Tibial nerve (tissue), 3 donors: ENCODE data around the gene MTCL1.

Source experiments
- POLR2A ChIP-seq, 2 donors: fragments of 450-650 bp; IDR thresholded peaks; one replicate each; pipeline ENCODE4 v1.6.1; 2017; ENCODE audit warnings: antibody characterized with exemption in 2 of 2, mild to moderate bottlenecking in 2 of 2, moderate library complexity in 2 of 2
- TF ChIP-seq, protein P1 (sequence below), 5 experiments: fragments of 200-600 bp in 3 of 5; fragments of 450-650 bp in 2 of 5; sonication (generic) in 3 of 5; IDR thresholded peaks; one replicate each; pipeline ENCODE4 v1.5.1; 2016 to 2019; ENCODE audit warnings: antibody characterized with exemption in 5 of 5, mild to moderate bottlenecking in 3 of 5, moderate library complexity in 2 of 5

DNA sequence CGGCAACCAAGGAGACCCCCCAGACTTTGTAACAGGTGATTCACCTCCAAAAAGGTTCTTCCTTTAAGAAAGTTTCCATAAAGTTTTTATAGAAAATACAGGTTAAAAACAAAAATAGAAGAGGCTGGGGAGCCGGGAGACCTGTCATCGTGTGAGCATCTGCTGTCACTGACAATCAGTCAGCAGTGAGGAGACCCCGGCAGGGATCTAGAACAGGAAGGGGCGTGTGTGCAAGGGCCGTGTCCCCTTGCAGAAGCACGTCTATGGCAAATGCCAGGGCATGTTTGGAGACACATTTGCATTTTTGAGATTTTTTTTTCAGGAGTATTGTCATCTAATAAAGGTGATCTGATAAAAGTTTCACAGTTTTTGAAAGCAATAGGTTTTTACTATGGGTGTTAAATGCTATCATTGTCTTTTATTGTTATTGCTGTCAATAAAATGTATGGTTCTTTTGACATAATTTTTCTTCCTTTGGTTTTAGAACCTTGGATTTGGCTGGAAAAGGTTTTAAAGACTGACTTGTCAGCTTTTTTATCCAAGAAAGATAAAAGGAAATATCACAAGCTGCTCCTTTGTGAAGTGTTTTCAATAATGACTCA, 52.1 kb downstream of the MTCL1 start:
- TF ChIP-seq, protein P1, sequence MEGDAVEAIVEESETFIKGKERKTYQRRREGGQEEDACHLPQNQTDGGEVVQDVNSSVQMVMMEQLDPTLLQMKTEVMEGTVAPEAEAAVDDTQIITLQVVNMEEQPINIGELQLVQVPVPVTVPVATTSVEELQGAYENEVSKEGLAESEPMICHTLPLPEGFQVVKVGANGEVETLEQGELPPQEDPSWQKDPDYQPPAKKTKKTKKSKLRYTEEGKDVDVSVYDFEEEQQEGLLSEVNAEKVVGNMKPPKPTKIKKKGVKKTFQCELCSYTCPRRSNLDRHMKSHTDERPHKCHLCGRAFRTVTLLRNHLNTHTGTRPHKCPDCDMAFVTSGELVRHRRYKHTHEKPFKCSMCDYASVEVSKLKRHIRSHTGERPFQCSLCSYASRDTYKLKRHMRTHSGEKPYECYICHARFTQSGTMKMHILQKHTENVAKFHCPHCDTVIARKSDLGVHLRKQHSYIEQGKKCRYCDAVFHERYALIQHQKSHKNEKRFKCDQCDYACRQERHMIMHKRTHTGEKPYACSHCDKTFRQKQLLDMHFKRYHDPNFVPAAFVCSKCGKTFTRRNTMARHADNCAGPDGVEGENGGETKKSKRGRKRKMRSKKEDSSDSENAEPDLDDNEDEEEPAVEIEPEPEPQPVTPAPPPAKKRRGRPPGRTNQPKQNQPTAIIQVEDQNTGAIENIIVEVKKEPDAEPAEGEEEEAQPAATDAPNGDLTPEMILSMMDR (IDR thresholded peaks at IDR 0.05) = no peak
- TF ChIP-seq POLR2A (IDR thresholded peaks at IDR 0.05) = no peak
